IMR-90 (cell line): ENCODE data around the gene RYR2. TPM values are rescaled to one million over a fixed set of nuclear protein-coding genes. Genes with fewer than 3 reads are reported as not detected.

Experiments used
- ATAC-seq: fragments of 200-7000 bp; cut with Tn5 transposase; 2 replicates; pipeline ENCODE4 v1.9.1; 2020; ENCODE audit warnings: low read depth, mild to moderate bottlenecking, moderate library complexity
- BruUV-seq: library from RNA; stranded (reverse); fragments of 400-500 nt; replicated peaks from 2 replicates; lab custom pipeline; 2021; lab: Mats Ljungman, UMichigan
- CTCF ChIA-PET: fragments of 300-600 bp; formaldehyde crosslinking; extraction: SDS; loops from one replicate; lab custom pipeline; 2021; ENCODE audit warnings: antibody characterized with exemption; lab: Yijun Ruan, JAX
- POLR2A ChIA-PET: fragments of 300-600 bp; sonication (Branson Sonifier 250); formaldehyde crosslinking; loops from one replicate; lab custom pipeline; 2022; ENCODE audit warnings: antibody characterized with exemption; ENCODE audit not compliant: unreplicated experiment; lab: Charles Lee
- DNase-seq: peaks from one replicate; pipeline ENCODE4 v3.0.0; 2013
- H2AFZ ChIP-seq: replicated peaks from 2 replicates; pipeline ENCODE3; 2013; ENCODE audit warnings: low read length, mild to moderate bottlenecking; ENCODE audit not compliant: poor library complexity
- H2AK5ac ChIP-seq: 2 replicates; pipeline ENCODE4 v1.6.1; 2013; ENCODE audit warnings: low read depth, low read length, inconsistent platforms
- H2AK9ac ChIP-seq: replicated peaks from 2 replicates; pipeline ENCODE3; 2013; ENCODE audit warnings: mild to moderate bottlenecking, low read depth, low read length, moderate library complexity; ENCODE audit not compliant: poor library complexity
- H2BK120ac ChIP-seq: 2 replicates; pipeline ENCODE4 v1.6.1; 2013; ENCODE audit warnings: low read depth, low read length, inconsistent platforms
- H2BK15ac ChIP-seq: 3 replicates; pipeline ENCODE4 v1.6.1; 2013; ENCODE audit warnings: low read depth, low read length, inconsistent platforms
- H2BK20ac ChIP-seq: 2 replicates; pipeline ENCODE4 v1.6.1; 2013; ENCODE audit warnings: low read depth, mild to moderate bottlenecking, inconsistent platforms, low read length, moderate library complexity
- H2BK5ac ChIP-seq: 2 replicates; pipeline ENCODE4 v1.6.1; 2013; ENCODE audit warnings: mild to moderate bottlenecking, low read depth, low read length, inconsistent platforms; ENCODE audit not compliant: poor library complexity, severe bottlenecking
- H3K14ac ChIP-seq: replicated peaks from 2 replicates; pipeline ENCODE4 v1.6.1; 2013; ENCODE audit warnings: low read depth, low read length, inconsistent platforms
- H3K18ac ChIP-seq: 2 replicates; pipeline ENCODE4 v1.6.1; 2013; ENCODE audit warnings: low read depth, low read length, control low read depth
- H3K23ac ChIP-seq: 2 replicates; pipeline ENCODE4 v1.6.1; 2013; ENCODE audit warnings: low read depth, low read length, inconsistent platforms
- H3K27ac ChIP-seq: 2 replicates; pipeline ENCODE4 v1.5.1; 2013; ENCODE audit warnings: mild to moderate bottlenecking, control low read depth, low read length; ENCODE audit not compliant: insufficient read depth
- H3K27me3 ChIP-seq: 2 replicates; pipeline ENCODE4 v1.6.1; 2013; ENCODE audit warnings: low read length; ENCODE audit not compliant: control insufficient read depth, insufficient read depth
- H3K36me3 ChIP-seq: 2 replicates; pipeline ENCODE4 v1.6.1; 2013; ENCODE audit warnings: low read length, mixed read lengths; ENCODE audit not compliant: control insufficient read depth, insufficient read depth
- H3K4ac ChIP-seq: 2 replicates; pipeline ENCODE4 v1.6.1; 2013; ENCODE audit warnings: low read depth, low read length, inconsistent platforms
- H3K4me1 ChIP-seq: 2 replicates; pipeline ENCODE4 v1.6.1; 2013; ENCODE audit warnings: low read length, mixed read lengths; ENCODE audit not compliant: control insufficient read depth, insufficient read depth
- H3K4me2 ChIP-seq: 2 replicates; pipeline ENCODE4 v1.6.1; 2013; ENCODE audit warnings: low read depth, mild to moderate bottlenecking, control low read depth, low read length, moderate library complexity
- H3K4me3 ChIP-seq: 2 replicates; pipeline ENCODE4 v1.5.1; 2013; ENCODE audit warnings: low read depth, mild to moderate bottlenecking, control low read depth, low read length, moderate library complexity; ENCODE audit not compliant: insufficient read depth
- H3K56ac ChIP-seq: 2 replicates; pipeline ENCODE4 v1.6.1; 2013; ENCODE audit warnings: low read length, inconsistent platforms; ENCODE audit not compliant: insufficient read depth; ENCODE audit errors: extremely low read depth
- H3K79me1 ChIP-seq, 2 experiments: 2 replicates each; pipeline ENCODE4 v1.6.1; 2013; ENCODE audit warnings: low read length in 2 of 2, inconsistent platforms in 1 of 2, low read depth in 1 of 2
- H3K9ac ChIP-seq: 2 replicates; pipeline ENCODE4 v1.6.1; 2013; ENCODE audit warnings: low read depth, low read length, control low read depth
- H3K9me1 ChIP-seq: 2 replicates; pipeline ENCODE4 v1.6.1; 2013; ENCODE audit warnings: low read length, inconsistent platforms; ENCODE audit not compliant: insufficient read depth
- H3K9me3 ChIP-seq: 2 replicates; pipeline ENCODE4 v1.6.1; 2013; ENCODE audit warnings: low read length; ENCODE audit not compliant: control insufficient read depth, insufficient read depth
- H4K20me1 ChIP-seq: 2 replicates; pipeline ENCODE4 v1.6.1; 2013; ENCODE audit warnings: low read length, inconsistent platforms; ENCODE audit not compliant: insufficient read depth
- H4K5ac ChIP-seq: 2 replicates; pipeline ENCODE4 v1.6.1; 2013; ENCODE audit warnings: mild to moderate bottlenecking, low read depth, low read length, control low read depth
- H4K8ac ChIP-seq, 2 experiments: 2 replicates each; pipeline ENCODE4 v1.6.1; 2013; ENCODE audit warnings: low read depth in 2 of 2, low read length in 2 of 2, control low read depth in 1 of 2, inconsistent platforms in 1 of 2
- H4K91ac ChIP-seq: 2 replicates; pipeline ENCODE4 v1.6.1; 2013; ENCODE audit warnings: low read depth, low read length, inconsistent platforms; ENCODE audit not compliant: insufficient read depth
- BHLHE40 ChIP-seq: fragments of 150-350 bp; IDR thresholded peaks from 2 replicates; pipeline ENCODE4 v1.6.1; 2016; ENCODE audit warnings: mild to moderate bottlenecking, low read depth, low read length
- CHD1 ChIP-seq: IDR thresholded peaks from 2 replicates; pipeline ENCODE4 v1.6.1; 2012; ENCODE audit warnings: low read depth, low read length, improper control_type of control experiment
- MAZ ChIP-seq: IDR thresholded peaks from 2 replicates; pipeline ENCODE4 v1.6.1; 2012; ENCODE audit warnings: low read depth, mild to moderate bottlenecking, low read length, improper control_type of control experiment, moderate library complexity, borderline replicate concordance
- MXI1 ChIP-seq: IDR thresholded peaks from 2 replicates; pipeline ENCODE4 v1.6.1; 2012; ENCODE audit warnings: low read depth, mild to moderate bottlenecking, low read length, moderate library complexity, borderline replicate concordance
- NFE2L2 ChIP-seq: fragments of 150-350 bp; IDR thresholded peaks from 2 replicates; pipeline ENCODE4 v1.6.1; 2016; ENCODE audit warnings: low read depth, mild to moderate bottlenecking, low read length
- RAD21 ChIP-seq: IDR thresholded peaks from 2 replicates; pipeline ENCODE4 v1.6.1; 2012; ENCODE audit warnings: low read length, improper control_type of control experiment
- WGBS, 2 experiments: methylation state at CpG; one replicate each; pipeline versions ENCODE4 v1.1.5 to v1.1.7; 2013; ENCODE audit warnings: missing lambda C conversion rate in 2 of 2; ENCODE audit not compliant: insufficient read length in 1 of 2; ENCODE audit errors: extremely low coverage in 2 of 2; 5-methylcytosine and 5-hydroxymethylcytosine counted together
- dilution Hi-C: fragments of 300-500 bp; cut with HindIII; formaldehyde crosslinking; loops from one replicate; pipeline ENCODE4 v1.14.3; 2018; ENCODE audit warnings: low sequenced_read_pairs; ENCODE audit not compliant: unreplicated experiment
- in situ Hi-C: fragments of 300-500 bp; cut with MboI; formaldehyde crosslinking; loops from 3 replicates; pipeline ENCODE4 v1.14.3; 2019; ENCODE audit warnings: low sequenced_read_pairs, inconsistent platforms, mixed read lengths
- intact Hi-C: fragments of 100-400 bp; cut with micrococcal nuclease; formaldehyde crosslinking; loops from 2 replicates; pipeline ENCODE4 v1.10.0; 2022
- polyA plus RNA-seq, 3 experiments: library from polyadenylated mRNA; depleted of rRNA; stranded (reverse); fragments of >200 nt; gene quantifications; 2 replicates each; pipeline ENCODE4 v1.2.3, GENCODE V29; 2012; ENCODE audit warnings: low replicate concordance in 1 of 3
- total RNA-seq: library from RNA; depleted of rRNA; stranded (reverse); fragments of >200 nt; gene quantifications from 2 replicates; pipeline ENCODE4 v1.2.3, GENCODE V29; 2012
- TF ChIP-seq, protein P1 (sequence below): conservative IDR thresholded peaks from 2 replicates; pipeline ENCODE4 v1.5.1; 2012; ENCODE audit warnings: mild to moderate bottlenecking, low read depth, low read length, improper control_type of control experiment
- TF ChIP-seq, protein P2 (sequence below): fragments of 150-350 bp; IDR thresholded peaks from 2 replicates; pipeline ENCODE4 v1.6.1; 2016; ENCODE audit warnings: low read depth, mild to moderate bottlenecking, low read length, moderate library complexity, borderline replicate concordance

The RYR2 gene
- total and polyA plus RNA-seq, 2 of the 4 experiments (the other 2 are of a cell fraction), result not detected

DNA sequence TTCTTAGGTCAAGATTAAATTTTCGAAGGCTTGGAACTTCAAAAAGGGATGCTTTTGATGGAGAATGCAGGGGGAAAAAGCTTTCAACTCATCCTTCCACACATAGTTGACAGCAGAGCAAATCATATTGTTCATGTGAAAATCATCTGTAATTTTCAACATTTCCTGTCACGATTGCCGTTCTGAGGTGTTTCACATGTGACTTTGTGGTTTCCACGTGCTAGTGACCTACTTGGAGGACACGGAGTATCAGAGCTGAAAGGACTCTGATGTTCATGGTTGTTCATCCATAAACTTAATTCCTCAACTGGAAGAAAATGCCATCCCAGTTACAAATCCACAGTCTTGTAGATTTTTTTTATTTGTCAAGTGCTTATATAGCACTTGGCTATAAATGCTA lies 769.6 kb downstream of the RYR2 start:
- no peak for DNase-seq
- H3K56ac ChIP-seq, result no peak overlapping the region
- H3K4me2 ChIP-seq, result no peak overlapping the region
- H2AK9ac ChIP-seq, result no peak overlapping the region
- H4K91ac ChIP-seq, result no peak overlapping the region
- no peak overlapping the region for H4K5ac ChIP-seq
- no peak overlapping the region for H3K4me3 ChIP-seq
- H3K18ac ChIP-seq, result no peak overlapping the region
- TF ChIP-seq, protein P1, sequence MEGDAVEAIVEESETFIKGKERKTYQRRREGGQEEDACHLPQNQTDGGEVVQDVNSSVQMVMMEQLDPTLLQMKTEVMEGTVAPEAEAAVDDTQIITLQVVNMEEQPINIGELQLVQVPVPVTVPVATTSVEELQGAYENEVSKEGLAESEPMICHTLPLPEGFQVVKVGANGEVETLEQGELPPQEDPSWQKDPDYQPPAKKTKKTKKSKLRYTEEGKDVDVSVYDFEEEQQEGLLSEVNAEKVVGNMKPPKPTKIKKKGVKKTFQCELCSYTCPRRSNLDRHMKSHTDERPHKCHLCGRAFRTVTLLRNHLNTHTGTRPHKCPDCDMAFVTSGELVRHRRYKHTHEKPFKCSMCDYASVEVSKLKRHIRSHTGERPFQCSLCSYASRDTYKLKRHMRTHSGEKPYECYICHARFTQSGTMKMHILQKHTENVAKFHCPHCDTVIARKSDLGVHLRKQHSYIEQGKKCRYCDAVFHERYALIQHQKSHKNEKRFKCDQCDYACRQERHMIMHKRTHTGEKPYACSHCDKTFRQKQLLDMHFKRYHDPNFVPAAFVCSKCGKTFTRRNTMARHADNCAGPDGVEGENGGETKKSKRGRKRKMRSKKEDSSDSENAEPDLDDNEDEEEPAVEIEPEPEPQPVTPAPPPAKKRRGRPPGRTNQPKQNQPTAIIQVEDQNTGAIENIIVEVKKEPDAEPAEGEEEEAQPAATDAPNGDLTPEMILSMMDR, result no peak
- TF ChIP-seq MAZ (no peak), MXI1 (no peak), NFE2L2 (no peak), RAD21 (no peak), CHD1 (no peak), BHLHE40 (no peak)
- TF ChIP-seq, protein P2, sequence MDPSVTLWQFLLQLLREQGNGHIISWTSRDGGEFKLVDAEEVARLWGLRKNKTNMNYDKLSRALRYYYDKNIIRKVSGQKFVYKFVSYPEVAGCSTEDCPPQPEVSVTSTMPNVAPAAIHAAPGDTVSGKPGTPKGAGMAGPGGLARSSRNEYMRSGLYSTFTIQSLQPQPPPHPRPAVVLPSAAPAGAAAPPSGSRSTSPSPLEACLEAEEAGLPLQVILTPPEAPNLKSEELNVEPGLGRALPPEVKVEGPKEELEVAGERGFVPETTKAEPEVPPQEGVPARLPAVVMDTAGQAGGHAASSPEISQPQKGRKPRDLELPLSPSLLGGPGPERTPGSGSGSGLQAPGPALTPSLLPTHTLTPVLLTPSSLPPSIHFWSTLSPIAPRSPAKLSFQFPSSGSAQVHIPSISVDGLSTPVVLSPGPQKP, result no peak
- H2BK5ac ChIP-seq, result no peak overlapping the region
- H2BK120ac ChIP-seq, result no peak overlapping the region
- H3K4me1 ChIP-seq, result no peaks in the 10 kb centered on the region
- H3K9me3 ChIP-seq, result peaks cover 1% of the 10 kb centered on the region; the same call in 1 of the 2 replicates
- no peaks in the 10 kb centered on the region for H3K27me3 ChIP-seq
- BruUV-seq, result no TSS peak
- H3K9ac ChIP-seq, result no peak overlapping the region
- dilution Hi-C loops, result no loop called here
- H3K27ac ChIP-seq, result no peak overlapping the region
- no peak overlapping the region for H2AK5ac ChIP-seq
- H2BK20ac ChIP-seq, result no peak overlapping the region
- in situ Hi-C loops, result no loop called here
- ChIA-PET POLR2A (no interaction called here), CTCF (interaction anchor here (0.6 kb wide), 1 partner anchor 283 kb away, joined by 3 read pairs; no protein-coding TSS in a partner anchor)
- H4K20me1 ChIP-seq, result no peaks in the 10 kb centered on the region
- no peak for ATAC-seq
- H3K4ac ChIP-seq, result no peak overlapping the region
- H2AFZ ChIP-seq, result no peak overlapping the region
- no peaks in the 10 kb centered on the region for H3K9me1 ChIP-seq
- no peaks in the 10 kb centered on the region for H3K36me3 ChIP-seq
- no peak overlapping the region for H4K8ac ChIP-seq
- no peak overlapping the region for H3K23ac ChIP-seq
- H2BK15ac ChIP-seq, result no peak overlapping the region
- 80% methylated on average over 2 of the region's 5 CpGs; no CpG with 5 or more reads in 1 of the 2 experiments for WGBS, 2 experiments
- H3K79me1 ChIP-seq, result no peaks in the 10 kb centered on the region
- intact Hi-C loops, result no loop called here
- no peak overlapping the region for H3K14ac ChIP-seq
